Activated CD4-positive, alpha-beta T cell treated with anti-CD3 and anti-CD28 coated beads, Interleukin-2, amount 50 U/mL, for 16 hours (primary cell): Measurements from ENCODE around the gene THYN1.

Experiments used
- DNase-seq: peaks from one replicate; pipeline ENCODE4 v3.0.0-alpha.2; 2020

Gene THYN1

DNA sequence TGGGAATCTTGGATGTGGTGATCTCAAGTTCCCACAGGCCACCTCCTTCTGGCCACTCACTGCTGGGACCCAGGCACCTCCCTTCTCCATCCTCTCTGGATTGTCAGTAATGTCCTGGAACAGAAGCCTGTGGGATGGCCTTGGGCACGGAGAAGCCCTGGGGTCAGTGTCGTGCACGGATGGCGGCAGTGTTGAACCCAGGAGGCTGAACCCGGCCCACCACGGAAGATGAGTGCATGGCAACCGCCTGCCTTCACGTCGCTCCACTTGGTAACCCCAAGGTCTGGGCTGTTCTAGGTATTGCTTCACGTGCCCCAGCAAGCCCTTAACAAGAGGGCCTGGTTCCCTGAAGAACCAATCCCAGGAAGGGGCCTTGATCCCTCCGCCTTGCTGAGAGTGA lies 7.1 kb downstream of the THYN1 start:
- no peak for DNase-seq

GRCh38 chr11:134245434-134245833 lies 7.7 kb downstream of the THYN1 start:
- DNase-seq = no peak

- no peak for DNase-seq
Observed at GRCh38 chr11:134244593-134244992, 8.6 kb downstream of the THYN1 start.

DNA sequence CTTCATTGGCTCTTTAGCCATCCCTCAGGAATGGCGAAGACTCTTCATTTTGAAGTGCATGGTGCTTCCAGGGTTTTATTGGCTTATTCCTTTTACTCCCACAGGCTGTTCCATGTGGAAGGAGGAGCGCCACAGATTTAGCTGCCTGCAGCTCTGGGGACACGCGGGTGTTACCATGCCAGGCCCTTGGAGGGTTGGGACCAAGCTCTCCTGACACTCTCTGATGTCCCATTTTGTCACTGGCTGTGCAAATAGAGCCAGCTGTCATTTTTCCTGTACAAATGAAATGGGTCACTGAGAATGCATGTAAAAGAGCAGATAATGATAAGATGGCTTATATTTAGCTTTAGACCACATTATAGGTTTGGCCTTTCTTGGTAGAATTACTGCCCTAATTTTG lies 9.2 kb downstream of the THYN1 start:
- no peak for DNase-seq

DNA sequence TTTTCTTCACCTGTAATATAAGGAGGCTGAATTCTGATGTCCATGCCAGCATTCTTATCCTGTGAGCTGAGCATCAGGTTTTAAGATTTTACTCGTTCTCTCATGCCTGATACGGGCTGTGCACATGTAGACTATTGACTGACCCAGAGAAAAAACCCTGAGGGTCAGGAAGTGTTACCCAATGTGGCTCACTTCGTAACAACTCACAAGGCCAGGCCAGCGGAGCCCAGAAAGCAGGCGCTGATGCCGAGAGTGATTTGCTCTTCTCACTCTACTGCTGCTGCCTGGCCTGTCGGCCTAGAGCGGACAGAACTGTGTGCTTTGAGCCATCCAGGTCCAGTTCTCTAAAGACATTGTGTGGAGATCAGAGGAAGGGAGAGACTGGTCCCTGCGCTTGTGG lies 10.8 kb downstream of the THYN1 start:
- no peak for DNase-seq

DNA sequence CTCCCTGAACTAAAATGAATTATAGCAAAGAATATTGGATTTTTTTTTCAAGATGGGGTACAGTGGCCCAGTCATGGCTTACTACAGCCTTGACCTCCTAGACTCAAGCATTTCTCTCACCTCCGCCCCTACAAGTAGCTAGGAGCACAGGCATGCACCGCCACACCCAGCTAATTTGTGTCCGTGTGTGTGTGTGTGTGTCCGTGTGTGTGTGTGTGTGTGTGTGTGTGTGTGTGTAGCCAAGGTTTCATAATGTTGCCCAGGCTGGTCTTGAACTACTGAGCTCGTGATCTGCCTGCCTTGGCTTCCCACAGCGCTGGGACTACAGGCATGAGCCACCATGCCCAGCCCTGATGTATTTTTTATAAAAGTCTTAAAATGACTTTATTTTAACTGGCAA lies 12.6 kb downstream of the THYN1 start:
- no peak for DNase-seq

DNA sequence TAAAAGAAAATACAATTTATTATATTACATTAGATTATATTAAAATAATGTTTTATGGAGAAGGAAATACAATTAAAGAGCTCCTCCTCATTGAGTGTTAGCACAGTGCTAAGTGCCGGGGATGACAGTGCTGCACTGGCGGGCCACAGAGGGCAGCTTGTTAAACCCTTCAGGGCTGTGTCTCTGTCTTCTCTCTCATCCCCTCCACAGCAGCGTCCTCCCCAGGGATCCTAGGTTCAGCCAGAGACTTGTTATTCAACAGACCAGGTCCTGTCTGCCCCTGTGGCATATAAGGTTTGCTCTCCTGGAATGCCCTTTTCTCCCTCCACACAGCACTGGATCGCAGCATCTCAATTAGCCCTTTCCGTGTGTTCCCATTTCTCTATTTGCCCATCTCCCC lies 14.2 kb downstream of the THYN1 start:
- DNase-seq = no peak

DNA sequence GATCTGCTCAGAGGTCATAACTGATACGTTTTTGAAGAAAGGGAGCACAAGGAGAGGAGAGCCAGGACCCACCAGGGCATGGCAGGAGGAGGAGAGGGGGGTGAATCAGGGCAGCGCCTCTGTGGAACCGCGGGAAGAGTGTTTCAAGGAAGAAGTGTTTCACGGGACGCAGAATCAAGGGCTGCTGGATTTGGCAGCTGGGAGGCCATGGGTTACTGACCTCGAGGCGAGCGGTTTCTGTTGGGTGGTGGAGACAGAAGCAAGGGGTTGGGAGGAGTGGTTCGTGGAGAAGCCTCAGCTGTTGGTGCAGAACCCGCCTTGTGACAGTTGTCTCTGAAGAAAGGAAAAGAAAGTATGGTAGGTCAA lies 15.6 kb downstream of the THYN1 start:
- DNase-seq = no peak

DNA sequence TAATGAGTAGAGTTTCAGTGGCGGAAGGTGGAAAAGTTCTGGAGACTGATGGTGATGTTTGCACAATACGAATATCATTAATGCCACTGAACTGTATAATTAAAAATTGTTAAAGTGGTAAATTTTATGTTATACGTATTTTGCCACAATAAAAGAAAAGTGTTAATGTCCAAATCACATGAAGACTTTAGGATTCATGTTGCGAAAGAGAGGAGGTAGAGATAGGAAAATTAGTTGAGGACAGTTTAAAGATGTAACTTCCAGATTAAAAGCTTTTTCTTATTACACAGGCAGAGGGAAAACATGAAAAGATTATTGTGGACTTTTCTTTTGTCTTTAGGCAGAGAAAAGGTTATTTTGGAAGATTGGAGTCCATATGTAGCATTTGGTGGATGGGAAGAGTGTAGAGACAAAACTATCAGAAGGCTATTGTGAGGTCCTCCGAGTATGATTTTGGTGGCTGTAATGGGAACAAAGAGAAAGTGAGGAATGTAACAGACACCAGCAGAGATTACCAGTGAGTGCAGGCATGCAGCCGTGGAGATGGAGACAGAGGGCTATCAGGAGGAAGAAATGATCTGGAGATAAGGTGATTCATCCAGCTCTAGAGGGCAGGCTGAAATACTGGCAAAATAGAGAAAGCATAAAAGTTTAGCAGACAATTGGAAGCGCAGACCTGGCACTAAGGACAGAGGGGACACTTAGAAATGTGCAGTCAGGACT lies 16.2 kb downstream of the THYN1 start:
- DNase-seq = no peak

GRCh38 chr11:134235399-134235798 lies 17.8 kb downstream of the THYN1 start:
- no peak for DNase-seq

DNA sequence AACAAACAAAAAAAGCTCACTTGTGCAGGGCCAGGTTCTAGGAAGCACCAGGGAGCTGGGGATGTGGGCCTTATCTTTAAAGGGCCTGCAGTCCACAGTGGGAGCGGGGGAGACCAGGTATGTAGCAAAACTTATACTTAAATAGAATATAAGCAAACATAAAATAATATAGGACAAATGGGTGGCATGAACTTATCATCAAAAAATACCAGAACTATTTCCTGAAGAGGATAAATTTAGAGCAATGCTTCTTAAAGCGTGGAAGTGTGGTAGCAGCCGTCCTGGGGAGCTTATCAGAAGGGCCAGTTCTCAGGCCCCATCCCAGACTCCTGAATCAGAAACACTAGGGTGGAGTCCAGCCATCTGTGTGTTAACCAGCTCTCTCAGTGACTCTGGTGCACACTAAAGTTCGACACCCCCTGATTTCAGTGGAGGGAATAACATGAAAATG lies 19.4 kb downstream of the THYN1 start:
- DNase-seq = no peak

GRCh38 chr11:134231958-134232659 lies 21.0 kb downstream of the THYN1 start:
- no peak for DNase-seq

DNA sequence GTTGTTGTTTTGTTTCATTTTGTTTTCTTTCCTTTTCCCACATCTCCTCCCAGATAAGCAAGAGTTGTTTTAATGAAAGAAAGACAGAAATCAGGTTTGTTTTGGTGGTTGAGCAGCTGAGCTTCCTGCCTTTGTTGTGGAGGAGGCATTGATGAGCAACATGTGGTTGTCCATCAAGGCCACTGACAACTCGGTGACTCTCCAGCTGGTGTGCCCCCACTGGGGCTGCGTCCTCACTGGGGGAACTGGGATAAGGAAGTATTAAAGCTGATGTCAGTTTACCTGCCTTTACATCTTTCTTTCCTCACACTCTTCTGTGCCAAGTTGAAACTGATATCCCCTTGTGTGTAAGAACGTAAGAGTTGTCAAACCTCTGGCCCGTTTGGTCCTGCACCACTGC lies 22.8 kb downstream of the THYN1 start:
- DNase-seq = no peak

- no peak for DNase-seq
Observed at GRCh38 chr11:134229126-134229790, 23.9 kb downstream of the THYN1 start.

DNA sequence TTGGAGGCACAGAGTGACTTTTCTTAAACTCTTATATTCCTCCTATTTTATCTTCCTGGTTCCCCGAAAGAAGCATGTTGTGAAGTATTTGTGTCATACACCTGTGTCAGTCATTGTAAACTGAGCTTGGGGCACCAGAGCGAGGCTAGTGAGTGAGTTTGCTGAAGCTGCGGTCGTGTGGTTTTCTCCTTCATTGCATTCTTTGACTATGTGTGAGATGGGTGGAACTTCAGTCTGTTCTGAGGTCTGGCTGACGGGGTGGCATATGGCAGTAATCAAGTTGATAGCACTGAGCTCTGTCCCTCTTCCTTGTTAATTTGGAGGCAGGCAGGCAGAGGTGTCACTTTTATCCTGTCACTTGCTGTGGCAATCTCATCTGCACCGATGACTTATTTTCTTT lies 24.5 kb downstream of the THYN1 start:
- peak; percentile 44 for DNase-seq

- DNase-seq = no peak
Observed at GRCh38 chr11:134226806-134227325, 26.3 kb downstream of the THYN1 start.

GRCh38 chr11:134224710-134225664 lies 28.2 kb downstream of the THYN1 start:
- DNase-seq = peak; percentile 65

- peak; percentile 97 for DNase-seq
Observed at GRCh38 chr11:134223836-134224709, 29.1 kb downstream of the THYN1 start, which contains the start of the genes NCAPD3 and VPS26B. Gene NCAPD3, minus strand, starts transcription at chr11:134223967. Its CDS starts 41 bp downstream, at chr11:134223926. Gene VPS26B, plus strand, starts transcription at chr11:134224671. Its CDS starts 452 bp downstream, at chr11:134225123.

DNA sequence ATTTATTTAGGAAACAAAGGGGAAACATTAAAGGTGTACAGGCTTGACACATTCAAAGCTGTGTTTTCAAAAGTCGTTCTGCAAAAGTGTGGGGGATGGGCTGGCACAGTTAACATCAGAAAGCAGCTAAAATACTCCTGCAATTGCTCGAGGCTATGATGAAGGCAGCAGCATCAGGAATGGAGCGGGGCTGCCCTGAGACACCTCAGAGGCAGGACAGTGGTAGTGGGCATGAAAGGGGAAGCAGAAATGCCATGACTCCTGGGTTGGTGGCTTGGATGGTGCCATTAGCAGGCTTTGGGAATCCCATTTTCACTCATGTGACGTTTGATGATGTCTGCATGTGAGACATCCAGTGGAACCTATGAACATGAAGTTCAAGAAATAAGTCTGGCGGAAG lies 30.0 kb downstream of the THYN1 start:
- DNase-seq = peak; percentile 6

DNA sequence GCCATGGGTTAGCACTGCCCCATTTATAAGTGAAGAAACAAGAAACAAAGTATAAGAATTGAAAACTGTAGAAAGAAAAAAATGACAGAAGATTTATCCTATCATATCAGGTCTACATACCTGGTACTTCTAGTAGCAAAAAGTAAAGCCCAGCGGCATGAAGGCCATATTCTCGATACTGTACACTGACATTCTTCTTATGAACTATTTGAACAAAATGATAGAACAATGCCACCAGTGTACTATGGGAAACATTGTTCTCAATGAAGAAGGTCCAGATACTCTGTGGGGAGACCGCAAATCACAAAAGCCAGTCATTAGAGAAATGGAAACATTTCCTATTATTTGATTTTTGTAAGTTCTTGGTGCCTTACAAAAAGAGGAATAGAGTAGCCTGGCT lies 36.3 kb downstream of the THYN1 start:
- DNase-seq = no peak

DNA sequence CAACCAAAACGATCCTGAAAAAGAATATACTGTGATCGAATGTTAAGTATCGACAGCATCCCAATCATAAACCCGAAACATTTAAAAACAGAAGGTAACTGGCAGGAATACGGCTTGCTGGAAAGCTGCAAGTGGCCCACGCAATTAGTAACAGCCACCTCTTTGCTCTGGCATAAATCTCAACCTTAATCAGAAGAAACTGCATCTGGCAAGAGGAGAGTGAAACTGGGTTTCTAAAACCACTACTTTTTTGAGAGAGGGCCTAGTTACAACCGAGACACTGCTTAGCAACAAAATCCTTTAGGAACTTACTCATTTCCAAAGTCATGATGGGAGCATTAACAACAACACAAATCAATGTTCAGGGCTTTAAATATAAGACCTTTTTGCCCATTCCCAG lies 37.3 kb downstream of the THYN1 start:
- DNase-seq = no peak
